HEK293T (cell line): Measurements from ENCODE around the gene PSMA7.

ENCODE experiments used
- BHLHE40 ChIP-seq: fragments of 450-650 bp; IDR thresholded peaks from 2 replicates; pipeline ENCODE4 v1.6.1; 2016; ENCODE audit warnings: mild to moderate bottlenecking, moderate library complexity, borderline replicate concordance
- CTBP1 ChIP-seq: fragments of 450-650 bp; IDR thresholded peaks from 2 replicates; pipeline ENCODE4 v1.6.1; 2016; ENCODE audit warnings: borderline replicate concordance
- FOXK2 ChIP-seq: fragments of 450-650 bp; IDR thresholded peaks from 2 replicates; pipeline ENCODE4 v1.6.1; 2016; ENCODE audit warnings: mild to moderate bottlenecking
- HDGF ChIP-seq: fragments of 450-650 bp; IDR thresholded peaks from 2 replicates; pipeline ENCODE4 v1.6.1; 2017; ENCODE audit warnings: antibody characterized with exemption, borderline replicate concordance
- L3MBTL2 ChIP-seq: fragments of 450-650 bp; conservative IDR thresholded peaks from 2 replicates; pipeline ENCODE4 v1.6.1; 2016; ENCODE audit warnings: mild to moderate bottlenecking
- LEF1 ChIP-seq: fragments of 450-650 bp; IDR thresholded peaks from 2 replicates; pipeline ENCODE4 v1.6.1; 2017; ENCODE audit warnings: mild to moderate bottlenecking, borderline replicate concordance
- NFRKB ChIP-seq: fragments of 450-650 bp; IDR thresholded peaks from 2 replicates; pipeline ENCODE4 v1.6.1; 2016; ENCODE audit warnings: mild to moderate bottlenecking, moderate library complexity
- SUZ12 ChIP-seq: fragments of 450-650 bp; IDR thresholded peaks from 2 replicates; pipeline ENCODE4 v1.6.1; 2016; ENCODE audit warnings: mild to moderate bottlenecking
- TARDBP ChIP-seq: fragments of 450-650 bp; IDR thresholded peaks from 2 replicates; pipeline ENCODE4 v1.6.1; 2016
- ZNF384 ChIP-seq: fragments of 450-650 bp; IDR thresholded peaks from 2 replicates; pipeline ENCODE4 v1.6.1; 2016
- TF ChIP-seq, protein P1 (sequence below): fragments of 450-650 bp; IDR thresholded peaks from 2 replicates; pipeline ENCODE4 v1.6.1; 2016

DNA sequence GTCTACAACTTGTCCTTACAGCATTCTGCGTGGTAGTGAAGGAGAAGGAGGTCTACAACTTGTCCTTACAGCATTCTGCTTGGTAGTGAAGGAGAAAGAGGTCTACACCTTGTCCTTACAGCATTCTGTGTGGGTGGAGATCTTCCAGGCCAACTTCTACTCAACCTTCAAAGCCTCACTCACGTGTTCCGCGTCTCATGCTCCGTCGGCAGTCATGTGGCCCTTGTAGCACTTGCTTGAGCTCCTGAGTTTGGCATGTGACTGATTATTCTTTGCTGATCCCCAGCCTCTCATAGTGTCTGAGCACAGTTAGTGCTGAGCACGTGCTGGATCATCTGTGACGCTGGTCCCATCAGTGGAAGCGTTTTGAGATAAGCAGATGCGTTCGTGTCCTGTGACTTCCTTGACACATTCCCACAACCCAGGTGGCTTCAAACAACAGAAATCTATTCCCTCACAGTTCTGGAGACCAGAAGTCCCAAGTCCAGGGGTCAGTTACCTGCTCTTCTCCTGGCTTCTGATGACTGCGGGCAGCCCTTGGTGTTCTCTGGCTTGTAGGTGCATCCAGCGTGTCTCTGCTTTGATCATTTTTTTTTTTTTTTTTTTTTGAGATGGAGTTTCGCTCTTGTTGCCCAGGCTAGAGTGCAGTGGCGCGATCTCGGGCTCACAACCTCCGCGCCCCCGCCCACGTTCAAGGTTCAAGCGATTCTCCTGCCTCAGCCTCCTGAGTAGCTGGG lies 3.0 kb upstream of the PSMA7 start:
- TF ChIP-seq BHLHE40 (no peak), SUZ12 (no peak), HDGF (no peak), TARDBP (no peak), LEF1 (no peak), ZNF384 (no peak), FOXK2 (no peak), L3MBTL2 (no peak), NFRKB (no peak), CTBP1 (no peak)
- TF ChIP-seq, protein P1, sequence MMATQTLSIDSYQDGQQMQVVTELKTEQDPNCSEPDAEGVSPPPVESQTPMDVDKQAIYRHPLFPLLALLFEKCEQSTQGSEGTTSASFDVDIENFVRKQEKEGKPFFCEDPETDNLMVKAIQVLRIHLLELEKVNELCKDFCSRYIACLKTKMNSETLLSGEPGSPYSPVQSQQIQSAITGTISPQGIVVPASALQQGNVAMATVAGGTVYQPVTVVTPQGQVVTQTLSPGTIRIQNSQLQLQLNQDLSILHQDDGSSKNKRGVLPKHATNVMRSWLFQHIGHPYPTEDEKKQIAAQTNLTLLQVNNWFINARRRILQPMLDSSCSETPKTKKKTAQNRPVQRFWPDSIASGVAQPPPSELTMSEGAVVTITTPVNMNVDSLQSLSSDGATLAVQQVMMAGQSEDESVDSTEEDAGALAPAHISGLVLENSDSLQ: no peak
